A172 (cell line): ENCODE measurements around the gene RBM33. TPM values are rescaled to one million over a fixed set of nuclear protein-coding genes. Genes with fewer than 3 reads are reported as not detected.

ENCODE experiments used
- DNase-seq: peaks from one replicate; pipeline ENCODE4 v3.0.0-alpha.2; 2015; ENCODE audit warnings: low spot score
- total RNA-seq: library from RNA; depleted of rRNA; stranded (reverse); fragments of >200 nt; shearing (Covaris generic); gene quantifications from 2 replicates; pipeline ENCODE4 v1.2.3, GENCODE V29; 2014

The RBM33 gene
- total RNA-seq, 1 experiment from 2014 or later, result 17.0 TPM

GRCh38 chr7:155693826-155694225 is 49.4 kb downstream of the RBM33 start:
- no peak for DNase-seq

GRCh38 chr7:155694851-155695250 is 50.4 kb downstream of the RBM33 start:
- peak; percentile 8 for DNase-seq

- no peak for DNase-seq
Observed at GRCh38 chr7:155696747-155697146, 52.3 kb downstream of the RBM33 start.

- no peak for DNase-seq
Observed at GRCh38 chr7:155698633-155699032, 54.2 kb downstream of the RBM33 start.

- no peak for DNase-seq
Observed at GRCh38 chr7:155699180-155699579, 54.7 kb downstream of the RBM33 start.

- no peak for DNase-seq
Observed at GRCh38 chr7:155700847-155701246, 56.4 kb downstream of the RBM33 start.

GRCh38 chr7:155701972-155702544 is 57.6 kb downstream of the RBM33 start:
- DNase-seq, result no peak

- DNase-seq, result peak; percentile 40
Observed at GRCh38 chr7:155702616-155703015, 58.2 kb downstream of the RBM33 start.

- DNase-seq, result no peak
Observed at GRCh38 chr7:155705623-155706360, 61.3 kb downstream of the RBM33 start.

- DNase-seq, result no peak
Observed at GRCh38 chr7:155706376-155706775, 61.9 kb downstream of the RBM33 start.

- no peak for DNase-seq
Observed at GRCh38 chr7:155709453-155709852, 65.0 kb downstream of the RBM33 start.

- no peak for DNase-seq
Observed at GRCh38 chr7:155710031-155710430, 65.6 kb downstream of the RBM33 start.

- no peak for DNase-seq
Observed at GRCh38 chr7:155710530-155710929, 66.1 kb downstream of the RBM33 start.

- DNase-seq, result no peak
Observed at GRCh38 chr7:155711081-155711480, 66.6 kb downstream of the RBM33 start.

GRCh38 chr7:155713384-155713783 is 68.9 kb downstream of the RBM33 start:
- no peak for DNase-seq

GRCh38 chr7:155714702-155715101 is 70.2 kb downstream of the RBM33 start:
- DNase-seq, result no peak

GRCh38 chr7:155715111-155715805 is 70.8 kb downstream of the RBM33 start:
- DNase-seq, result no peak

- DNase-seq, result no peak
Observed at GRCh38 chr7:155717010-155717744, 72.7 kb downstream of the RBM33 start.

- no peak for DNase-seq
Observed at GRCh38 chr7:155721056-155721455, 76.6 kb downstream of the RBM33 start.

- no peak for DNase-seq
Observed at GRCh38 chr7:155722118-155722517, 77.7 kb downstream of the RBM33 start.

GRCh38 chr7:155722936-155723335 is 78.5 kb downstream of the RBM33 start:
- DNase-seq, result no peak

- no peak for DNase-seq
Observed at GRCh38 chr7:155724327-155725005, 80.0 kb downstream of the RBM33 start.
